Right cardiac atrium (tissue), 5 donors: ENCODE results near the gene MED27. TPM values are rescaled to one million over a fixed set of nuclear protein-coding genes. Genes with fewer than 3 reads are reported as not detected.
A peak's percentile ranks its signal among the peaks of the same experiment; 100 is the strongest.

Experiments
- ATAC-seq, 2 donors: fragments of 200-7000 bp; cut with Tn5 transposase; one replicate each; pipeline versions ENCODE4 v1.8.0 to v1.9.1; 2020; ENCODE audit warnings: moderate library complexity in 2 of 2, mild to moderate bottlenecking in 1 of 2
- DNase-seq, 3 donors: peaks; one replicate each; pipeline ENCODE4 v3.0.0-alpha.2; 2020
- H3K27ac ChIP-seq: one replicate; pipeline ENCODE4 v1.5.1; 2013; ENCODE audit warnings: mild to moderate bottlenecking, low read length, control low read depth, moderate library complexity
- H3K27me3 ChIP-seq: one replicate; pipeline ENCODE4 v1.6.1; 2013; ENCODE audit not compliant: control insufficient read depth, insufficient read depth
- H3K4me1 ChIP-seq: one replicate; pipeline ENCODE4 v1.6.1; 2013; ENCODE audit warnings: low read length; ENCODE audit not compliant: control insufficient read depth, insufficient read depth
- H3K4me3 ChIP-seq: one replicate; pipeline ENCODE4 v1.5.1; 2013; ENCODE audit warnings: low read length, control low read depth
- H3K9me3 ChIP-seq: one replicate; pipeline ENCODE4 v1.6.1; 2013; ENCODE audit warnings: low read length; ENCODE audit not compliant: control insufficient read depth
- WGBS: extraction: QIAGEN DNeasy Blood & Tissue Kit; methylation state at CpG from one replicate; pipeline ENCODE4 v1.1.7; 2013; 5-methylcytosine and 5-hydroxymethylcytosine counted together
- intact Hi-C, 4 donors: fragments of 100-400 bp; cut with DNase I; formaldehyde crosslinking; loops; one replicate each; pipeline versions ENCODE4 v1.11.0 to v1.14.0; 2022 to 2023
- polyA plus RNA-seq: library from polyadenylated mRNA; stranded (reverse); fragments of 200-250 nt; gene quantifications from one replicate; pipeline ENCODE4 v1.2.3, GENCODE V29; 2013
- total RNA-seq, 4 donors: library from RNA; stranded (reverse); fragmentation: NEBNext Ultra II Directional; extraction: Animal tissue kit (Norgen Biotek cat#: 25700); gene quantifications; one replicate each; pipeline ENCODE4 v1.2.1, GENCODE V29; 2021
- donor health status: healthy with polysubstance abuse.
- donor health status: DM: no; HTN: yes; CAD: no.
- donor health status: DM: no; HTN: no; CAD: no.
- donor health status: DM: no; HTN: yes; CAD: no; lungs with severe emphysema.
- donor health status: DM: yes; HTN: yes; CAD: no.

MED27 gene
- total and polyA plus RNA-seq, 5 donors, result 19.9 to 22.7 (median 21.2) TPM

DNA sequence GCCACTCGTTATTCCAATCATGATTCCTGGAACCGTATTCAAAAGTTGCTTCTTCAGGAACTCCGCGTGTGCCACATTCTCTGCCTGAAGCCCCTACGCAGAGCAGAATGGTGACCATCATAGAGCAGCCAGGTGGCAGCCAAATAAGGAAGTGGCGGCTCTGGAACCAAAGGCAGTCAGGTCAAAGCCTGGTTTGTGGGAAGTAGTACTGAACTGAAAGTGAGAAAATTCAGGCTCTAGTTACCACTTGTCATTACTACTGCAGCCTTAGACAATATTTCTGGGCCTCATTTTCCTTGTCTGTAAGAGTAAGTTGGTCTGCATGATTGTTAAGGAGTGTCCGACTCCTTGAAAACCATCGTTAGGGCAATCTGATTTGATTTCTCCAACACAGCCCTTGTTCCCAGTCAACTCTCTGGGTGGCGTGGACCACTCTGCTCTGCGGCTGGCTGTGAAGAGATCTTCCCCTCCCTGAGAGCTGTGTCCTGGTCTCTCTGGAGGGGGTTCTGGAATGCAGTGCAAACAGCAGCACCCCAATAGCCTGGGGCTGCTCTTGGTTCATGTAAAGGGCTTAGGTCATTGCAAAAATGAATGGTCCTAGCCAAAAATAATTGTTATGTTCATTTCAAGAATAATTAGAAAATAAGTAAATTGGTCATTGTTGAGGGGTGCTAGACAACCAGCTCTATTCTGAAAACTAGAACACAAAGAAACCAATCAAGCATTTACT is 102.4 kb downstream of the MED27 start:
- intact Hi-C loops, result no loop called here
- Histone ChIP-seq H3K27me3 (no peaks in the 10 kb centered on the region), H3K4me3 (no peak overlapping the region), H3K9me3 (no peaks in the 10 kb centered on the region), H3K27ac (no peak overlapping the region), H3K4me1 (peaks cover 6% of the 10 kb centered on the region)
- WGBS, result 92% methylated on average over 10 of the region's 10 CpGs
- DNase-seq (no peak), ATAC-seq (peak in 1 of 2 donors; percentile 54)

GRCh38 chr9:131976157-131977108 is 103.2 kb downstream of the MED27 start:
- intact Hi-C loops, result no loop called here
- no peaks in the 10 kb centered on the region for H3K9me3 ChIP-seq
- no peak overlapping the region for H3K27ac ChIP-seq
- H3K27me3 ChIP-seq, result no peaks in the 10 kb centered on the region
- 76% methylated on average over 5 of the region's 5 CpGs for WGBS
- H3K4me1 ChIP-seq, result no peaks in the 10 kb centered on the region
- DNase-seq (no peak), ATAC-seq (no peak)
- H3K4me3 ChIP-seq, result no peak overlapping the region

- Histone ChIP-seq H3K4me3 (no peak overlapping the region), H3K27ac (no peak overlapping the region), H3K9me3 (no peaks in the 10 kb centered on the region), H3K27me3 (no peaks in the 10 kb centered on the region), H3K4me1 (no peaks in the 10 kb centered on the region)
- ATAC-seq (no peak), DNase-seq (no peak)
- intact Hi-C loops, result no loop called here
These were observed 106.8 kb downstream of the MED27 start for GRCh38 chr9:131972889-131973288.

- Histone ChIP-seq H3K27ac (no peak overlapping the region), H3K4me3 (no peak overlapping the region), H3K4me1 (no peaks in the 10 kb centered on the region), H3K9me3 (no peaks in the 10 kb centered on the region), H3K27me3 (no peaks in the 10 kb centered on the region)
- WGBS, result 81% methylated on average over 6 of the region's 6 CpGs
- intact Hi-C loops, result no loop called here
- DNase-seq, result no peak
- no peak for ATAC-seq
These were observed 108.1 kb downstream of the MED27 start for GRCh38 chr9:131971482-131972074.

- Histone ChIP-seq H3K27ac (no peak overlapping the region), H3K27me3 (no peaks in the 10 kb centered on the region), H3K4me1 (no peaks in the 10 kb centered on the region), H3K4me3 (no peak overlapping the region), H3K9me3 (no peaks in the 10 kb centered on the region)
- WGBS, result 95% methylated on average over 5 of the region's 5 CpGs
- DNase-seq (no peak), ATAC-seq (no peak)
- intact Hi-C loops, result no loop called here
These were observed 110.1 kb downstream of the MED27 start for GRCh38 chr9:131969469-131969989.

DNA sequence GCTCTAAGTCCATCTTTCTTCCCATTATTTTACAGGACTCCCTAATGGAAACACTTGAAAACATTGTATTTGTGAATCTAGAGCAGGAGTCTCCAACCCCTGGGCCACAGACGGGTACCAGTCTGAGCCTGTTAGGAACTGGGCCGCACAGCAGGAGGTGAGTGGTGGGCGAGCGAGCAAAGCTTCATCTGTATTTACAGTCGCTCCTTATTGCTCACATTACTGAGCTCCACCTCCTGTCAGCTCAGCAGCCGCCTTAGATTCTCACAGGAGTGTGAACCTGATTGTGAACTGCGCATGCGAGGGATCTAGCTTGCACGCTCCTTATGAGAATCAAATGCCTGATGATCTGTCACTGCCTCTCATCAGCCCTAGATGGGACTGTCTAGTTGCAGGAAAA is 111.0 kb downstream of the MED27 start:
- ATAC-seq, result no peak
- intact Hi-C loops, result no loop called here

DNA sequence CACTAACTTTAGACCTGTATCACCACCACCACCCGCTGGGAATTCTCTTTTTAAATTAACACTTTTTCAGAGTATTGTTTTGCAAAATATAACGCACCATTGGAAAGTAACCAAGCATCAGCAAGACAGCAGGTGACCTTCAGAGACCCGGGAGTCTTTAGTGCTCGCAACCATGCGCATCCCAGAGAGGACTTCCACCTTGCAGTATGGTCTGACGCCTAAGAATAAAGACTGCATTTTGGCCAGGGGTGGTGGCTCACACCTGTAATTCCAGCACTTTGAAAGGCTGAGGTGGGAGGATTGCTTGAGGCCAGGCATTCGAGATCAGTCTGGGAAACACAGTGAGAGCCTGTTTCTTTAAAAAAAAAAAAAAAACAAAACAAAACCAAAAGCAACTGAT is 113.8 kb downstream of the MED27 start:
- Histone ChIP-seq H3K4me1 (no peaks in the 10 kb centered on the region), H3K4me3 (no peak overlapping the region), H3K9me3 (no peaks in the 10 kb centered on the region), H3K27me3 (no peaks in the 10 kb centered on the region), H3K27ac (no peak overlapping the region)
- 75% methylated on average over 7 of the region's 7 CpGs for WGBS
- DNase-seq (no peak), ATAC-seq (no peak)
- intact Hi-C loops, result no loop called here

More for the DNA sequence above, 111.0 kb downstream of the MED27 start:
- 98% methylated on average over 9 of the region's 9 CpGs for WGBS
- H3K9me3 ChIP-seq, result no peaks in the 10 kb centered on the region
- H3K27ac ChIP-seq, result no peak overlapping the region
- no peaks in the 10 kb centered on the region for H3K4me1 ChIP-seq
- H3K4me3 ChIP-seq, result no peak overlapping the region
- H3K27me3 ChIP-seq, result no peaks in the 10 kb centered on the region
- DNase-seq, result no peak

DNA sequence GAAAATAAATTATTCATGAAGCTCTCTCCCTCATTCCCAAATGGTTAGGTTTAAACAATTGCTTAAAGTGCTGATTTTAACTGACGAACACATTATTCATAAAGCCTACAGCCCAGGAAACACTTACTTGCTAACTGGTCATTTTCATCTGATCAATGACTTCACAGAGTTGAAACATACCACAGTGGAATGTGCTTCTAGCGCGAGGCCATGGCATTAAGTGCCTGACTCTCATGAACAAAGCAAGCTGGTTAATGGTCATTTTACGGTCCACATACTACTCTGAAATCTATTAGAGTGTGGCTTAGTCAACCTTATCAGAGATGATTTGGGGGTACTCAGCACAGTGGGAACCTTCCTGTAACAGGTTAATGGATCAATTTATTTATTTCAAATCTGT is 114.6 kb downstream of the MED27 start:
- H3K4me1 ChIP-seq, result no peaks in the 10 kb centered on the region
- DNase-seq, result no peak
- H3K27me3 ChIP-seq, result no peaks in the 10 kb centered on the region
- H3K4me3 ChIP-seq, result no peak overlapping the region
- no peak for ATAC-seq
- no peaks in the 10 kb centered on the region for H3K9me3 ChIP-seq
- H3K27ac ChIP-seq, result no peak overlapping the region
- intact Hi-C loops, result no loop called here
- 94% methylated on average over 4 of the region's 4 CpGs for WGBS

GRCh38 chr9:131963072-131964030 is 116.3 kb downstream of the MED27 start:
- Histone ChIP-seq H3K4me3 (no peak overlapping the region), H3K27ac (no peak overlapping the region), H3K27me3 (no peaks in the 10 kb centered on the region), H3K9me3 (no peaks in the 10 kb centered on the region), H3K4me1 (no peaks in the 10 kb centered on the region)
- intact Hi-C loops, result no loop called here
- DNase-seq (no peak), ATAC-seq (no peak)
- WGBS, result 83% methylated on average over 12 of the region's 12 CpGs

- H3K4me1 ChIP-seq, result no peaks in the 10 kb centered on the region
- ATAC-seq, result no peak
These were observed 118.2 kb downstream of the MED27 start for GRCh38 chr9:131961496-131961880.

More at GRCh38 chr9:131961496-131961880, 118.2 kb downstream of the MED27 start:
- H3K4me3 ChIP-seq, result no peak overlapping the region
- no peak for DNase-seq
- intact Hi-C loops, result no loop called here
- H3K27me3 ChIP-seq, result no peaks in the 10 kb centered on the region
- H3K27ac ChIP-seq, result no peak overlapping the region
- WGBS, result 90% methylated on average over 6 of the region's 6 CpGs
- H3K9me3 ChIP-seq, result no peaks in the 10 kb centered on the region
